OCI-LY7 (cell line): ENCODE measurements around the gene SLC2A10. TPM values are rescaled to one million over a fixed set of nuclear protein-coding genes. Genes with fewer than 3 reads are reported as not detected.

ENCODE experiments used
- BruUV-seq: library from RNA; stranded (reverse); fragments of 400-500 nt; replicated peaks from 2 replicates; lab custom pipeline; 2021; lab: Mats Ljungman, UMichigan
- CTCF ChIA-PET: fragments of 300-600 bp; sonication (Branson Sonifier 250); formaldehyde crosslinking; loops from one replicate; lab custom pipeline; 2022; ENCODE audit warnings: antibody characterized with exemption; ENCODE audit not compliant: unreplicated experiment; lab: Charles Lee
- POLR2A ChIA-PET: fragments of 300-600 bp; sonication (Branson Sonifier 250); formaldehyde crosslinking; loops from one replicate; lab custom pipeline; 2022; ENCODE audit warnings: antibody characterized with exemption; lab: Charles Lee
- DNase-seq: peaks from one replicate; pipeline ENCODE4 v3.0.0-alpha.2; 2015; ENCODE audit warnings: low spot score
- H2AFZ ChIP-seq: fragments of 200-600 bp; sonication (generic), shearing (Covaris generic); 2 replicates; pipeline ENCODE4 v1.6.1; 2014; ENCODE audit warnings: mild to moderate bottlenecking, antibody characterized with exemption, low read length, moderate library complexity
- H3K27ac ChIP-seq: fragments of 200-600 bp; sonication (generic); 2 replicates; pipeline ENCODE4 v1.5.1; 2014; ENCODE audit warnings: mixed run types, low read depth, mild to moderate bottlenecking, moderate library complexity, low read length, inconsistent platforms; ENCODE audit not compliant: poor library complexity, severe bottlenecking
- H3K36me3 ChIP-seq: fragments of 200-600 bp; sonication (generic); 2 replicates; pipeline ENCODE4 v1.6.1; 2014; ENCODE audit warnings: mild to moderate bottlenecking, antibody characterized with exemption, low read length, moderate library complexity, mixed read lengths; ENCODE audit not compliant: insufficient read depth
- H3K4me1 ChIP-seq: fragments of 200-600 bp; sonication (generic); 2 replicates; pipeline ENCODE4 v1.5.1; 2014; ENCODE audit warnings: mild to moderate bottlenecking, low read length; ENCODE audit not compliant: insufficient read depth, poor library complexity, severe bottlenecking
- H3K4me2 ChIP-seq: fragments of 200-600 bp; sonication (generic); 2 replicates; pipeline ENCODE4 v1.6.1; 2014; ENCODE audit warnings: mild to moderate bottlenecking, low read length
- H3K4me3 ChIP-seq: fragments of 200-600 bp; sonication (generic); 2 replicates; pipeline ENCODE4 v1.5.1; 2014; ENCODE audit warnings: mild to moderate bottlenecking, low read depth, low read length; ENCODE audit not compliant: poor library complexity, severe bottlenecking
- H3K79me2 ChIP-seq: fragments of 200-600 bp; sonication (generic); 2 replicates; pipeline ENCODE4 v1.6.1; 2016; ENCODE audit warnings: low read depth, mild to moderate bottlenecking, low read length, moderate library complexity, mixed read lengths; ENCODE audit not compliant: insufficient read depth
- H3K9me2 ChIP-seq: fragments of 200-600 bp; sonication (generic); 2 replicates; pipeline ENCODE4 v1.6.1; 2016; ENCODE audit warnings: mild to moderate bottlenecking, low read length, mixed read lengths; ENCODE audit not compliant: insufficient read depth
- H3K9me3 ChIP-seq: fragments of 200-600 bp; sonication (generic); 2 replicates; pipeline ENCODE4 v1.6.1; 2014; ENCODE audit warnings: mild to moderate bottlenecking, mixed run types, low read length, mixed read lengths
- H4K20me1 ChIP-seq: fragments of 200-600 bp; sonication (generic); 2 replicates; pipeline ENCODE4 v1.6.1; 2014; ENCODE audit warnings: mild to moderate bottlenecking, antibody characterized with exemption, low read length, moderate library complexity, mixed read lengths; ENCODE audit not compliant: insufficient read depth
- EZH2phosphoT487 ChIP-seq: fragments of 200-600 bp; sonication (generic); IDR thresholded peaks from 2 replicates; pipeline ENCODE4 v1.6.1; 2018; ENCODE audit warnings: low read depth, borderline replicate concordance, mild to moderate bottlenecking, mixed run types, antibody characterized with exemption, low read length, moderate library complexity, mixed read lengths
- intact Hi-C: fragments of 100-400 bp; cut with micrococcal nuclease; formaldehyde crosslinking; loops from one replicate; pipeline ENCODE4 v1.10.0; 2022; ENCODE audit not compliant: unreplicated experiment
- total RNA-seq, 2 experiments: library from RNA; depleted of rRNA in 1 of 2; stranded (reverse); fragments of >200 nt in 1 of 2; shearing (Covaris generic) in 1 of 2; gene quantifications; 2 replicates each; pipeline ENCODE4 v1.2.3, GENCODE V29; 2014 to 2022
- TF ChIP-seq, protein P1 (sequence below): fragments of 200-600 bp; sonication (generic); conservative IDR thresholded peaks from 2 replicates; pipeline ENCODE4 v1.5.1; 2014; ENCODE audit warnings: mild to moderate bottlenecking, antibody characterized with exemption, low read length, moderate library complexity, mixed read lengths

Gene SLC2A10
- total RNA-seq, 2 experiments from 2014 or later = not detected

DNA sequence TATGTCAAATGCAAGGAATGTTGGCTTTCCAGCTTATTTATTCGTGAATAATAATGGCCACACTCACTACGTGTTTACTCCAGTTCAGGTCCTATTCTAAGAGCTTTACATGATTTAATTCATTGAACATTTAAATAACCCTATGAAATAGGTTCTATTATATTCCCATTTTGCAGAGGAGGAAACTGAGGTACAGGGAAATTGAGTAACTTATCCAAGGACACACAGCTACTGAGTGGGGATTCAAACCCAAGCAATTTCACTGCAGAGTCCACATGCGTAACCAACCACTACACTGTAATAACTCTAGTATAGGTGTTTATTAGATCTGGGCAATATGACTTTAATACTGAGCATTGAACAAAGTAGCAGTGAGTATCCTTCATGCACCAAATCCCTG lies 45.9 kb upstream of the SLC2A10 start:
- TF ChIP-seq, protein P1, sequence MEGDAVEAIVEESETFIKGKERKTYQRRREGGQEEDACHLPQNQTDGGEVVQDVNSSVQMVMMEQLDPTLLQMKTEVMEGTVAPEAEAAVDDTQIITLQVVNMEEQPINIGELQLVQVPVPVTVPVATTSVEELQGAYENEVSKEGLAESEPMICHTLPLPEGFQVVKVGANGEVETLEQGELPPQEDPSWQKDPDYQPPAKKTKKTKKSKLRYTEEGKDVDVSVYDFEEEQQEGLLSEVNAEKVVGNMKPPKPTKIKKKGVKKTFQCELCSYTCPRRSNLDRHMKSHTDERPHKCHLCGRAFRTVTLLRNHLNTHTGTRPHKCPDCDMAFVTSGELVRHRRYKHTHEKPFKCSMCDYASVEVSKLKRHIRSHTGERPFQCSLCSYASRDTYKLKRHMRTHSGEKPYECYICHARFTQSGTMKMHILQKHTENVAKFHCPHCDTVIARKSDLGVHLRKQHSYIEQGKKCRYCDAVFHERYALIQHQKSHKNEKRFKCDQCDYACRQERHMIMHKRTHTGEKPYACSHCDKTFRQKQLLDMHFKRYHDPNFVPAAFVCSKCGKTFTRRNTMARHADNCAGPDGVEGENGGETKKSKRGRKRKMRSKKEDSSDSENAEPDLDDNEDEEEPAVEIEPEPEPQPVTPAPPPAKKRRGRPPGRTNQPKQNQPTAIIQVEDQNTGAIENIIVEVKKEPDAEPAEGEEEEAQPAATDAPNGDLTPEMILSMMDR = no peak
- no peak for TF ChIP-seq EZH2phosphoT487
- intact Hi-C loops = no loop called here
- H3K27ac ChIP-seq = no peak overlapping the region
- no peaks in the 10 kb centered on the region for H3K4me1 ChIP-seq
- CTCF ChIA-PET = no interaction called here
- no peak overlapping the region for H3K4me3 ChIP-seq
- POLR2A ChIA-PET = no interaction called here
- no peaks in the 10 kb centered on the region for H3K36me3 ChIP-seq
- H3K4me2 ChIP-seq = no peak overlapping the region
- no peaks in the 10 kb centered on the region for H3K9me2 ChIP-seq
- H4K20me1 ChIP-seq = no peaks in the 10 kb centered on the region
- no peaks in the 10 kb centered on the region for H3K9me3 ChIP-seq
- no TSS peak for BruUV-seq
- H3K79me2 ChIP-seq = no peaks in the 10 kb centered on the region
- no peak for DNase-seq
- no peak overlapping the region for H2AFZ ChIP-seq

DNA sequence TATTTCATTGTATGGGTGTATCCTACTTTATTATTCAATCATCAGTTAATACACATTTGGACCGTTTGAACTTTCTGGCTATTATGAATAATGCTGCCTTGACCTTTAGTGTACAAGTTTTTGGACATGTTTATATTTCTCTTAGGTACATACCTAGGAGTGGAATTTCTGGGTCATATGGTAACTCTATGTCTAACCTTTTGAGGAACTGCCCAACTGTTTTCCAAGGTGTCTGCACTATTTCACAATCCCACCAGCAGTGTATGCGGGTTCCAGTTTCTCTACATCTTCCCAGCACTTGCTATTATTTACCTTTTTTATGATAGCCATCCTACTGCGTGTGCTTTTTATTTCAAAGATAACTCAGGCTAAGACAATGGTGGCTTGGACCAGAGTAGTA lies 43.8 kb upstream of the SLC2A10 start:
- BruUV-seq = no TSS peak
- TF ChIP-seq EZH2phosphoT487 = no peak
- TF ChIP-seq, protein P1 = no peak

GRCh38 chr20:46666306-46666705 lies 43.1 kb upstream of the SLC2A10 start:
- H4K20me1 ChIP-seq = no peaks in the 10 kb centered on the region
- H3K36me3 ChIP-seq = no peaks in the 10 kb centered on the region
- no peak overlapping the region for H3K4me2 ChIP-seq
- intact Hi-C loops = no loop called here
- H3K4me1 ChIP-seq = no peaks in the 10 kb centered on the region
- H3K27ac ChIP-seq = no peak overlapping the region
- TF ChIP-seq, protein P1 = no peak
- TF ChIP-seq EZH2phosphoT487 = no peak
- no peak overlapping the region for H2AFZ ChIP-seq
- ChIA-PET POLR2A (no interaction called here), CTCF (no interaction called here)
- no peaks in the 10 kb centered on the region for H3K9me3 ChIP-seq
- no peaks in the 10 kb centered on the region for H3K9me2 ChIP-seq
- no peak for DNase-seq
- no peaks in the 10 kb centered on the region for H3K79me2 ChIP-seq
- H3K4me3 ChIP-seq = no peak overlapping the region
- BruUV-seq = no TSS peak

More for the DNA sequence above, 43.8 kb upstream of the SLC2A10 start:
- H3K4me2 ChIP-seq = no peak overlapping the region
- H3K27ac ChIP-seq = no peak overlapping the region
- no peaks in the 10 kb centered on the region for H3K79me2 ChIP-seq
- H3K36me3 ChIP-seq = no peaks in the 10 kb centered on the region
- no peaks in the 10 kb centered on the region for H4K20me1 ChIP-seq
- H3K4me1 ChIP-seq = no peaks in the 10 kb centered on the region
- no peak overlapping the region for H3K4me3 ChIP-seq
- ChIA-PET CTCF (no interaction called here), POLR2A (no interaction called here)
- intact Hi-C loops = no loop called here
- no peak for DNase-seq
- no peak overlapping the region for H2AFZ ChIP-seq
- no peaks in the 10 kb centered on the region for H3K9me3 ChIP-seq
- no peaks in the 10 kb centered on the region for H3K9me2 ChIP-seq
